Measurements from ENCODE around the gene PTPN7.

- TF ChIP-seq CTCF (conservative IDR thresholded peaks at IDR 0.05; ENCODE audit: low read length) (no peak), EZH2phosphoT487 (IDR thresholded peaks at IDR 0.05; ENCODE audit: borderline replicate concordance, low read depth, low read length) (no peak)
These were observed 8.0 kb downstream of the PTPN7 start for GRCh38 chr1:202152399-202152798.

All from OCI-LY7 (cell line).